Liver (tissue), 9 donors: ENCODE results near the gene KRTAP9-9. TPM values are rescaled to one million over a fixed set of nuclear protein-coding genes. Genes with fewer than 3 reads are reported as not detected.

Experiments used
- DNase-seq: peaks from one replicate; pipeline ENCODE4 v3.0.0-alpha.2; 2017; ENCODE audit warnings: low spot score
- H3K27ac ChIP-seq, 2 donors: one replicate each; pipeline ENCODE4 v1.7.0; 2013; ENCODE audit warnings: inconsistent platforms in 2 of 2, low read length in 2 of 2, control low read depth in 1 of 2, low read depth in 1 of 2, mild to moderate bottlenecking in 1 of 2
- H3K27me3 ChIP-seq, 4 donors: one replicate each; pipeline versions ENCODE4 v1.6.1 to v1.7.0; 2013; ENCODE audit warnings: low read length in 3 of 4, inconsistent platforms in 1 of 4, mild to moderate bottlenecking in 1 of 4, moderate library complexity in 1 of 4; ENCODE audit not compliant: control insufficient read depth in 4 of 4, insufficient read depth in 4 of 4
- H3K36me3 ChIP-seq, 4 donors: one replicate each; pipeline versions ENCODE4 v1.6.1 to v1.7.0; 2013; ENCODE audit warnings: low read length in 3 of 4, mild to moderate bottlenecking in 3 of 4, low read depth in 1 of 4, moderate library complexity in 1 of 4; ENCODE audit not compliant: control insufficient read depth in 4 of 4, insufficient read depth in 3 of 4
- H3K4me1 ChIP-seq, 4 donors: one replicate each; pipeline versions ENCODE4 v1.6.1 to v1.7.0; 2013; ENCODE audit warnings: low read length in 3 of 4, mild to moderate bottlenecking in 3 of 4, moderate library complexity in 1 of 4; ENCODE audit not compliant: control insufficient read depth in 4 of 4, insufficient read depth in 4 of 4
- H3K4me3 ChIP-seq, 3 donors: one replicate each; pipeline versions ENCODE4 v1.6.1 to v1.7.0; 2013; ENCODE audit warnings: low read length in 3 of 3, control low read depth in 1 of 3, low read depth in 1 of 3, mild to moderate bottlenecking in 1 of 3
- H3K9ac ChIP-seq, 2 donors: one replicate each; pipeline ENCODE4 v1.7.0; 2013; ENCODE audit warnings: low read length in 2 of 2, mild to moderate bottlenecking in 2 of 2, moderate library complexity in 2 of 2, control low read depth in 1 of 2, low read depth in 1 of 2
- H3K9me3 ChIP-seq, 4 donors: one replicate each; pipeline versions ENCODE4 v1.6.1 to v1.7.0; 2013; ENCODE audit warnings: low read length in 3 of 4; ENCODE audit not compliant: control insufficient read depth in 4 of 4
- ATF3 ChIP-seq: IDR thresholded peaks from 2 replicates; pipeline ENCODE4 v1.6.1; 2016; ENCODE audit warnings: antibody characterized with exemption
- CTCF ChIP-seq: fragments of 150-350 bp; IDR thresholded peaks from 2 replicates; pipeline ENCODE4 v1.5.1; 2017; ENCODE audit warnings: improper control_type of control experiment, low read depth, low read length; ENCODE audit not compliant: missing input control
- EGR1 ChIP-seq, 2 donors: IDR thresholded peaks; 2 replicates each; pipeline ENCODE4 v1.6.1; 2016 to 2018; ENCODE audit warnings: antibody characterized with exemption in 2 of 2, low read depth in 2 of 2
- FOXA1 ChIP-seq: IDR thresholded peaks from 2 replicates; pipeline ENCODE4 v1.6.1; 2016; ENCODE audit warnings: antibody characterized with exemption
- FOXA2 ChIP-seq: IDR thresholded peaks from 2 replicates; pipeline ENCODE4 v1.6.1; 2016; ENCODE audit warnings: antibody characterized with exemption
- HNF4A ChIP-seq, 2 donors: conservative IDR thresholded peaks; 2 replicates each; pipeline ENCODE4 v1.6.1; 2016; ENCODE audit warnings: antibody characterized with exemption in 2 of 2, mild to moderate bottlenecking in 2 of 2
- HNF4G ChIP-seq: IDR thresholded peaks from 2 replicates; pipeline ENCODE4 v1.6.1; 2016; ENCODE audit warnings: antibody characterized with exemption
- JUND ChIP-seq, 2 donors: IDR thresholded peaks; 2 replicates each; pipeline ENCODE4 v1.6.1; 2016; ENCODE audit warnings: antibody characterized with exemption in 2 of 2
- MAX ChIP-seq: IDR thresholded peaks from 2 replicates; pipeline ENCODE4 v1.6.1; 2016; ENCODE audit warnings: antibody characterized with exemption
- RAD21 ChIP-seq, 2 donors: IDR thresholded peaks; 2 replicates each; pipeline ENCODE4 v1.6.1; 2016; ENCODE audit warnings: antibody characterized with exemption in 2 of 2, mild to moderate bottlenecking in 2 of 2
- REST ChIP-seq: IDR thresholded peaks from 2 replicates; pipeline ENCODE4 v1.6.1; 2016; ENCODE audit warnings: antibody characterized with exemption, mild to moderate bottlenecking
- RXRA ChIP-seq, 2 donors: IDR thresholded peaks; 2 replicates each; pipeline ENCODE4 v1.6.1; 2017 to 2018; ENCODE audit warnings: antibody characterized with exemption in 2 of 2, mild to moderate bottlenecking in 1 of 2
- TAF1 ChIP-seq: conservative IDR thresholded peaks from 2 replicates; pipeline ENCODE4 v1.6.1; 2016; ENCODE audit warnings: antibody characterized with exemption, mild to moderate bottlenecking
- ZBTB33 ChIP-seq: IDR thresholded peaks from 2 replicates; pipeline ENCODE4 v1.6.1; 2016; ENCODE audit warnings: antibody characterized with exemption
- WGBS: extraction: QIAGEN DNeasy Blood & Tissue Kit; methylation state at CpG from one replicate; pipeline ENCODE4 v1.1.7; 2013; 5-methylcytosine and 5-hydroxymethylcytosine counted together
- polyA plus RNA-seq, 2 donors: library from polyadenylated mRNA; stranded (reverse) in 1 of 2; unstranded in 1 of 2; fragments of 200-250 nt in 1 of 2; fragments of >200 nt in 1 of 2; fragmentation: Nextera tagmentation in 1 of 2; extraction: Ambion mirVana in 1 of 2; gene quantifications; one replicate each; pipeline versions ENCODE4 v1.2.1 to v1.2.3, GENCODE V29; 2013 to 2015
- total RNA-seq, 2 donors: library from RNA; depleted of rRNA; stranded (reverse); fragments of >200 nt; gene quantifications; one replicate each; pipeline ENCODE4 v1.2.3, GENCODE V29; 2014
- donor health status: healthy.
- donor health status: healthy.
- donor health status: healthy.
- donor health status: healthy.
- donor health status: healthy.

Gene KRTAP9-9
- total and polyA plus RNA-seq, 4 donors, result not detected

GRCh38 chr17:41251261-41251660, 3.9 kb upstream of the KRTAP9-9 start:
- Histone ChIP-seq H3K27ac (no peak overlapping the region), H3K4me1 (no peaks in the 10 kb centered on the region), H3K4me3 (no peak overlapping the region), H3K36me3 (no peaks in the 10 kb centered on the region), H3K9me3 (no peaks in the 10 kb centered on the region), H3K9ac (no peak overlapping the region), H3K27me3 (no peaks in the 10 kb centered on the region)
- 92% methylated on average over 1 of the region's 1 CpG for WGBS
- no peak for TF ChIP-seq HNF4G
- DNase-seq, result no peak

GRCh38 chr17:41254861-41255260, 323 bp upstream of the KRTAP9-9 start:
- H3K9ac ChIP-seq, result no peak overlapping the region
- H3K9me3 ChIP-seq, result no peaks in the 10 kb centered on the region
- no peak overlapping the region for H3K27ac ChIP-seq
- no peaks in the 10 kb centered on the region for H3K4me1 ChIP-seq
- 0% methylated on average over 1 of the region's 1 CpG for WGBS
- TF ChIP-seq CTCF, result no peak
- no peak for TF ChIP-seq TAF1
- TF ChIP-seq EGR1 (IDR thresholded peaks at IDR 0.05; ENCODE audit: low read depth in 2 of 2), result no peak
- TF ChIP-seq RAD21 (IDR thresholded peaks at IDR 0.05), result no peak
- no peaks in the 10 kb centered on the region for H3K36me3 ChIP-seq
- peaks cover 0 to 2% (median 0%) of the 10 kb centered on the region in 4 donors for H3K27me3 ChIP-seq
- DNase-seq, result no peak
- H3K4me3 ChIP-seq, result no peak overlapping the region

GRCh38 chr17:41256291-41256685, 1.1 kb downstream of the KRTAP9-9 start:
- no peak for DNase-seq
- Histone ChIP-seq H3K9me3 (no peaks in the 10 kb centered on the region), H3K27me3 (peaks cover 0 to 2% (median 0%) of the 10 kb centered on the region in 4 donors), H3K9ac (no peak overlapping the region), H3K4me1 (no peaks in the 10 kb centered on the region), H3K4me3 (no peak overlapping the region), H3K27ac (no peak overlapping the region), H3K36me3 (no peaks in the 10 kb centered on the region)
- WGBS, result 93% methylated on average over 1 of the region's 1 CpG
- no peak for TF ChIP-seq RAD21 (IDR thresholded peaks at IDR 0.05)
- no peak for TF ChIP-seq TAF1
- TF ChIP-seq REST, result no peak
- TF ChIP-seq FOXA1, result no peak
- TF ChIP-seq RXRA (IDR thresholded peaks at IDR 0.05), result no peak
- no peak for TF ChIP-seq FOXA2
- no peak for TF ChIP-seq MAX
- TF ChIP-seq ATF3, result no peak
- no peak for TF ChIP-seq JUND (IDR thresholded peaks at IDR 0.05)
- no peak for TF ChIP-seq CTCF
- no peak for TF ChIP-seq HNF4G
- no peak for TF ChIP-seq ZBTB33
- no peak for TF ChIP-seq HNF4A (conservative IDR thresholded peaks at IDR 0.05)
